GM20431 (cell line): Measurements from ENCODE around the gene LDB2.
"Not testable (repeated sequence)": the region's sequence is repeated elsewhere in the genome, so short reads cannot be mapped to it uniquely, and the experiment has no call there.

Source experiments
- in situ Hi-C: fragments of 300-500 bp; cut with MseI, MboI; formaldehyde crosslinking; loops from one replicate; pipeline ENCODE4 v1.15.0; 2020; ENCODE audit warnings: low sequenced_read_pairs; ENCODE audit not compliant: unreplicated experiment

Gene LDB2

DNA sequence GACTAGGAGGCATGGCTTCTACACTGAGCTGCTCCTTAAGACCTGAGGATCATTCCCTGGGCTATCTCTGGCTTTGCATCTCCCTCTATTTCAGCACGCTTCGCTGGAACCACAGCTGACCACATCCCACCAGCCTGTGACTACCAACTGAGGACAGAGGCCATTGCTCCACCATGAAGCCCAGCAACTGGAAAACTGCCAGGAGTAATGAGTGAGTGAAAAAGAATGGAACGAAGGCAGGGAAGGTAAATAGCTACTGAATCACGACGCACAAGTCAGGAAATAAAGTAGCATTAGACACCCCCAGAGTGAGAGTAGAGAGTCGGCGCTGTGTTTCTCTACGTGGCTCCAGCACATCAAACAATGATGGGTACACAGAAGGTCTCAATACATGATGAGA is 314.7 kb downstream of the LDB2 start:
- in situ Hi-C loops: no loop called here

DNA sequence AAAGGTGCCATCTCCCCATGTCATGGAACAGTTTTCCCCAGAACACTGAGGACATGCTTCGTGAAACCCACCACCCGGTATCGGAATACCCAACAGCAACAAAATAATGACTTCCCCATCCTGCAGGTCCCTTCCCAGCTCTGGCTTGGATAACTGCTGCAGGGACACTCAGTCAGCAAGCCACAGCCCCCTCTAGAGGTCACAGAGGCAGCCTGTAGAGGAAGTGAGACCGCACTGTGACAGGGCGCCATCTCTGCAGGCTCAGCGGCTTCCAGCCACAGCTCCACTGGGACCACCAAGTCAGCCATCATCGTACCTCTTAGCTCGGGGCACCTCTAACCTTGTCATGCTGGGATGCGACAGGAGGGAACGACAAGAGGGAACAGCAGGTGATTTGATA is 315.9 kb downstream of the LDB2 start:
- in situ Hi-C loops: no loop called here

DNA sequence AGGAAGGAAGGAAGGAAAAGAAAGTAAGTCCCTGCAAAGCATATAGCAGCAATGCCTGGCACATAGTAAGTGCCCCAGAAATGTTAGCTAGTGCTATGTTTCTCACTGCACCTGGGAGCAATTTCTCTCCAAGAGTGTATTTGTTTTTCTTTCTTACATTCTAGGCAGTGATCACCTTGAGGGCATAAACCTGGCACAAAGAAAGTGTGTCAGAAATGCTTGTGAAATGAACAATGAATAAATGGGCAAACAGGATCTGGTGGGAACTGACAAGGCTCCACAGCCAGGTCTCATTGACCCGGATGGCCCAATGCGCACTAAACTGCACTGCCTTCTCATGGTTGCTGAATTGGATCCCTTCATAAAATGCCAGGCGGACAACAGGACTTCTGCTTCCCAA is 316.4 kb downstream of the LDB2 start:
- in situ Hi-C loops: no loop called here

DNA sequence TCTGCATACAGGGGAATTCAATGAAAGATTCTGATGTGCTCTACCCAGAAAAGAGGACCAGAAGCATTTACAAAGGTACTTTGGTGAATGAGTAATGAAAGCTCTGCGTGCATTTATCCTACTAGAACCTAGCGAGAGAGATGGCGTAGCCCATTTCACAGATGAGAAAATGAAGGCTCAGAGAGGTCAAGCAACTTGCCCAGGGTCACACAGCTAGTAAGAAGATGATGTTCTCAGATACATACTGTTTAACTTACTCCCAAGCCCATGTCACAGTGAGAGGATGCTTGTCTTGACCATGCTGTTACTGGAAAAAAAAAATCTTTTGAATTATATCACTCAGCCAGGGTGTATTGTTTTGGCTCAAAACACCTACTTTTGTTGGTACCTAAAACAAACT is 317.3 kb downstream of the LDB2 start:
- in situ Hi-C loops: no loop called here

DNA sequence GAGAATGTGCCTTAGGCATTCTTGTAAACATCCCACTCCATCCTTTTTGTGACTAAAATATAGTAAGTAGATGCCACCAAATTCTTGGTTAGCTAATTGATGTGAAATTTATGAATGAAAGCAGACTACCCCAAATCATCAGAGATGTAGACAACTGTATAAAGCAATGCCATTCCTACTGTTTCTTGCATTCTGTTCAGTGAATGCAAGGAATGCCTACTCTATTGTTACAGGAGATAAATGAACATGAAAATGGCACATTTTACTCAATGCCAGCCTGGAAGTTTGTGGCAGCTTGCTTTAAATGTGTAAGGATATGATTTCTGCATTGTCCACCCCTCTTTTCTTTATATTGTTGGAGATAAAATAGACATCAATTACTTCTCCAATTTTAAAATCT is 317.9 kb downstream of the LDB2 start:
- in situ Hi-C loops: no loop called here

DNA sequence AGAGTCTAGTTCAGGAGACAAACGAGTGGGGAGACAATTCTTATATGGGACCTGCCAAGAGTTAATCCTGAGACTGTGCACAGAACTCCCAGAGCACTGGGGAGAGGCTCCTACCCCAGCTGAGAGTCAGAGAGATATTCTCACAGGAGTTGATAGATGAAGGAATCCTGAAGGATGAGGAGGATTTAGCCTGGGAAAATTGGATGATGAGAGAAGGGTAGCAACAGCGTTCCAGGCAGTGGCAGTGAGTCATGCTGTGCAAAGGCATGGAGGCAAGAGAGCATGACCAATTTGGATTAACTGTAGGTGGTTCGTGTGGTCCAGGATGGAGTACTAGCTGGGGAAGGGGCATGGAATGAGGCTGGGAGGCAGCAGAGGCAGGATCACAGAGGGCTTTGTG is 318.6 kb downstream of the LDB2 start:
- in situ Hi-C loops: no loop called here

DNA sequence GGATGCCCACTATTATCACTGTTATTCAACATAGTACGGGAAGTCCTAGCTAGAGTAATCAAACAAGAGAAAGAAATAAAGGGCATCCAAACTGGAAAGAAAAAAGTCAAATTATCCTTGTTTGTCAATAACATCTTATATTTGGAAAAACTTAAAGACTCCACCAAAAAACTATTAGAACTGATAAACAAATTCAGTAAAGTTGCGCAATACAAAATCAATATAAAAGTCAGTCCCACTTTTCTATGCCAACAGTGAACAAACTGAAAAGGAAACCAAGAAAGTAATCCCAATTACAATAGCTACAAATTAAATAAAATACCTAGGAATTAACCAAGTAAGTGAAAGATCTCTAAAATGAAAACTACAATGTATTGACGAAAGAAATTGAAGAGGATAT is 321.3 kb downstream of the LDB2 start:
- in situ Hi-C loops: no loop called here

DNA sequence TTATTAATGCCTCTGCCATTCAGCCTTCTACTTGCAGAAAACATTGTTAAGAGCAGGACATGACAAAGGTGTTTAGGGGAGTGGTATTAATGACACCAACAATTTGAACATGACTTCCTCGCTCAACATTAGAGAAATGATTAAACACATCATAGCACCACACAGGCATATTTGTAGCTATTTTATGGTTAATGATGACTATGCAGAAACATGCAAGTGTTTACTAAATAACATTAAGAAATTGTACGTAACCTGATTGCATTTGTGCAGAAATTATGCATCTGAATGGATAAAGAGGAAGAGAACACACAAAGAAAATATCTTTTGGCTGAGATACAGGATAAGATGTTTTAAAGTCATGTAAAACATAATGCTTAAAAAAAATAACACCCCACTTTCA is 323.5 kb downstream of the LDB2 start:
- in situ Hi-C loops: no loop called here

DNA sequence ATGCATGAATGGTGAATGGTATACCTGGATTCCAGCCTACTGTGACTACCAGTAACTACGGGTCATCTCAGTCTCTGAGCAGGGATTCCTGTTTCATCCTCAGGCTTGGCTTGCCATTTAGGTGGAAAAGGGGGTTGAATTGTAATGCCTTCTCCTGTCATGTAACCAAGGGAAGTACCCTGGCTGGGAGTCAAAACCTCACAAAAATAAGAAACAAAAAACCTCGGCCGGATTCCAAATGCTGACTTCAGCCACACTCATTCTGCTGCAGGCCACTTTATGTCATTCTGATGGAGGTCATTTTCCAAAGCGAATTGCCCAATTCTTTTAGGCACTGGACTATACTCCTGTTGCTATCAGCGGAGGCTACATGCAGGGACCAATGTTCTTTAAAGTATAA is 324.7 kb downstream of the LDB2 start:
- in situ Hi-C loops: no loop called here

DNA sequence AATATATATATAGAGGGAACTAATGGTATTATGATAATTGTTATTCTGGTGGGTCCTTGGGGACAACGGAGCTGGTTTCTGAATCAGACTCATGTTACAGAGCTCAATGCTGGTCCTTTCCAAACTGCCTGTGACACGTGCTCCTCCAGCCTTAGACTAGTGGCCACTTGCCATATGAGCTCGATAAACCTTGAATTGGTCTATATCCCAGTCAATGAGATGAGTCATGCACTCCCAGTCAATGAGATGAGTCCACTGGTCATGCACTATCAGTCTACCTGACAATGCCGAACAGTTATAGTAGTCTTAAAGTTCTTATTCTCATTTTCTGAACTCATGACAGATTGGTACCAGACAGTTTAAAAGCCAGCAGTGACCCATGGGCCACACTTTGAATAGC is 325.2 kb downstream of the LDB2 start:
- in situ Hi-C loops: no loop called here

DNA sequence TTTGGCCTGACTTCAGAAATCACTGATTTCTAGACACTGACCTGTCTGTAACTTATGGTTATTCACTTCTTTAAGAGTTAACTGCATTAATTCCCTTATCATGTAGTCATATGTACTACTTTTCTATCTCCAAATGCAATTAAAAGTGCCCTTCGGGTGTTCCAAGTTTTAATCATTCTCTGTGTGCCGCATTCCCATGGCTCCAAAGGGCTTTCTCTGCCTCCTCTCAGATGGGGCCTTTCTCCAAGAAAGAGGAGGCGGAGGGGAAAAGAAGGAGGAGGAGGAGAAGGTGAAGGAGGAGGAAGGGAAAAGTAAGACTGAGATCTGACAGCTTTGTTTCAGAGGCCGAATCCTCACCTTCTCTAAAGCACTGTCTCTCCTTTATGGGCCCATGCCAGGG is 325.8 kb downstream of the LDB2 start:
- in situ Hi-C loops: no loop called here

DNA sequence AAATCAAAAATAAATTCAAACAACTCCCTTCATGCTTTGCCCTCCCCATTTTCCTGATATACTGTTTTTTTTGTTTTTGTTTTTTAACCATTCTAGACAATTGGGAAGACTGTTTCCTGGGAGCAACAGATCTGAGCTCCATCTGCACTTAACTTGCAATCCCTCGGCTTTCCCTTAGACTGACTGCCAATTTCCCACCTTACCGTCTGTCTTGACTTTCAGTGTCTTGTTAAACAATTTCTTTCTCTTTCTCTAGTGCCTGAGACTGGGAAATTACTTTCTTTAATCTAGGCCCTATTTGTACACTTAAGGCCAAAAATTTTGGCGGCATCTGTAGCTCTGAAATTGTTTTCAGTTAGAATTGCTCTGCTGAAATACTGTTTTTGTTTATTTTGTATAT is 326.3 kb downstream of the LDB2 start:
- in situ Hi-C loops: no loop called here

DNA sequence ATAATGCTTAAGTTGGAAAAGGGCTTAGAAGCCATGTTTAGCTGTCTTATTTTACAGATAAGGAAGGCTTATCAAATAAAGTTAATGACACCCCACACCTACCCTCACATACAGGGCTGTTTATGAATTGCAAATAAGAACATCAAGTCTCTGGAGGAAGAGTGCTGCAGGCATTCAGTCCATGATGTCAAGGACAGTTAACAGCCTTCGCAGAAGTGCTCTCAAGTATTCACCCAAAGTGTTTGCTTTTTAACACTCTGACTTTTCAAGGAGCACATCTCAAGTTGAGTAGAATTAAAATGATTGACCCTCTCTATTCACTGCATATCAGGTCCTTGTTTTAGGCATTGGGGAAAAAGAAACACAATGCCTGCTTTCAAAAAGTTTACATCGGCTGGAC is 328.7 kb downstream of the LDB2 start:
- in situ Hi-C loops: no loop called here

DNA sequence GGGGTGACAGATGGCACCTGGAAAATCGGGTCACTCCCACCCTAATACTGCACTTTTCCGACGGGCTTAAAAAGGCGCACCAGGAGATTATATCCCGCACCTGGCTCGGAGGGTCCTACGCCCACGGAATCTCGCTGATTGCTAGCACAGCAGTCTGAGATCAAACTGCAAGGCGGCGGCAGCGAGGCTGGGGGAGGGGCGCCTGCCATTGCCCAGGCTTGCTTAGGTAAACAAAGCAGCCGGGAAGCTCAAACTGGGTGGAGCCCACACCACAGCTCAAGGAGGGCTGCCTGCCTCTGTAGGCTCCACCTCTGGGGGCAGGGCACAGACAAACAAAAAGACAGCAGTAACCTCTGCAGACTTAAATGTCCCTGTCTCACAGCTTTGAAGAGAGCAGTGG is 341.1 kb downstream of the LDB2 start:
- in situ Hi-C loops: not testable (repeated sequence)

DNA sequence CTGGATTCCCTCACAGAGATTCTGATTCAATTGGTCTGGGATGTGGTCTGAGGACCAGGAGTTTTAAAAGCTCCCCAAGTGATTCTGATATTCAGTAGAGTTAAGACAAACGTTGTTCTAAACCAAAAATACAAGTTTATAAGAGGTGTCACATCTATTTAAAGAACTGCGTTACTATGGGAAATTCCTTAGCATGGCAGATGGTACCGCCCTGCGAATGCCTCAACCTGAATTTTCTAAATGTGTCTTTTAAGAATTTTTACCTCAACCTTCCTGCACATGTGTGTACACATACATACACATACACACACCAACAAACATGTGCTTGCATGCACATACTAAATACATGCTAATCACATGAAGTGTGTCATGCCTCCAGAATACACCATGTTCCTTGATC is 343.3 kb downstream of the LDB2 start:
- in situ Hi-C loops: no loop called here

DNA sequence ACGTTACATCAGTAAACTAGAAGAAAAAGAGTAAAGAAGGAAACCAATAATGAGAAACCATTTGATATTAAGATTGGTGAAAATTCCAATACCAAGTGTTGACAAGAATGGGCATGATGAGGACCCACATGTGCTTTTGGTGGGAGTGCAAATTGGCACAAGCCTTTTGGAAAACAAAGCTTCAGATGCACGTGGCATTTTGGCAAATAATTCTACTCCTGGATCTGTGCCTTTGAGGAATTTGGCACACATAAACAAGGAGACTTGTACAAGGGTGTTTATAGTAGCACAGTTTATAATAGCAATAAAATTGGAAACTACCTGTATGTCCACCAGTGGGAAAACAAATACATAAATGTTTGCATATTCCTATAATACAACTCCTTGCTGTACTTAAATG is 347.9 kb downstream of the LDB2 start:
- in situ Hi-C loops: no loop called here

DNA sequence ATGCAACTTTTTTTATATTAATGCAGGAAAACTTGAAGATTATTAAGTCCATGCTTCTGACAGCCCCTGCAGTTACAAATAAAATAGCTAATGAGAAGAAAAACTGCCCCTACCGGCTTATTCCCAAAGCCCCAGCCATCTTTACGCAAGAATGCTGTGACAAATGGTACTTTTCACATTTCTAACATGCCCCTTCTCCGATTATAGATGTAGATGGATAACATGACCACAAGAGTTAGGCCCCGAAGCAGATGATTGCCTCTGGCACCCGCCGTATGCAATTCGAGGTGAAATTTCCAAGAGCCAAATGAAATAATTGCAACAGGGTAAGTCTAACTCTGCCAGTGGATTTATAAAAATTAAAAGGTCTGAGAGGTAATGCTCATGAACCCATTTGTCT is 352.8 kb downstream of the LDB2 start:
- in situ Hi-C loops: no loop called here

DNA sequence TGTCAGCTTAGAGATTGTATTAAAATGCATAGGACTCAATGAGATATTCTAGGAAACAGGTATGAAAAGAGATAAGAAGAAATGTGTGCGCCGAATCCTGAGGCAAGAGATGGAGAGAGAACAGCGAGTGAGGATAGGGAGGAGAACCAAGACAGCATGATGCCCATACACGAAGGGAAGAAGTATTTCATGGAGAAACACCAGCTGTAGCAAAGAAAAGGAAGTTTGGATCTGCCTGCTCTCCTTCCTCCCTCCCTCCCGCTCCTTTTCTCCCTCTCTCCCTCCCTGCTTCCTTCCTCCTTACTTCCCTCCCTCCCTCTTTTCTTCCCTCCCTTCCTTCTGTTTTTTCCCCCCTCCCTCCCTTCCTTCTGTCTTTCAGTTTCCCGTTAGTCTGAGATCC is 353.6 kb downstream of the LDB2 start:
- in situ Hi-C loops: no loop called here

DNA sequence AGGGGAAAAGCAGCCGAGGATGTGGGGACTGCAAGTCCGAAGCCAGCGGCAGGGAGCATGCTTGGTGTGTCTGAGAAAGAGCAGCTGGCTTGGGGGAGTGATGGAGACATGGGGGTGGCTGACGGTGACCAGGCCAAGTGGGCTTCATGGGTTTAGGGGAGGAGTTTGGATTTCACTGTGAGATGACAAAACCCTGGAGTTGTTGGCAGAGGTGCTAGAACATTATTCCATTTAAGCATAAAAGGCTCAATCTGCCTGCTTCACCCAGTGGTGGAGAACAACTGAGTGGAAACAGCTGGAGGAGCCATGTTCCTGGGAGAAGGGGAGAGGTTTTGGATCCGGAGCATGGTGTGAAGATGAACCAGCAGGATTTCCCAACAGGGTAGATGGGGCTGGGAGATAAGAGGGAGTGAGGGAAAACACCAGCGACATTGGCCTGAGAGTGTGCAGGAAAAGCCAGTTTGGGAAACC is 354.2 kb downstream of the LDB2 start:
- in situ Hi-C loops: no loop called here

DNA sequence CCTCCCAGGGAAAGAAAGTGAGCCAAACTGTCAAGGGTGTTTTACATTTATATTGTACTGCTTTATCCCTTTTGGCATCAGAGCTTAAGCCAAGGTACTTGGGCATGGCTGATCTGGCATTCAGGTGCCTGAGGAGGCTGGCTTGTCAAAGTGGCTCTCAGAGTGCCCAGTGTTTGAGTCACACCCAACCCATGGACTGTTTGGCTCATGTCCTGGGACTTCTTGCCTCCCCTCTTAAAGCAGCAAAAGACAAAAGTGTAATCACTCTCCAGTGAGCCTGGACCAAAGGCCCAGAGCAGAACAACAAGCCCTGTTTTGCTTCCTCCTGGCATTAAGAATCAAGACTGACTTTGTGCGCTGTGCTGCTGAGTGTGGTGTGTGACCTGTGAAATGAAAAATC is 360.5 kb downstream of the LDB2 start:
- in situ Hi-C loops: no loop called here

DNA sequence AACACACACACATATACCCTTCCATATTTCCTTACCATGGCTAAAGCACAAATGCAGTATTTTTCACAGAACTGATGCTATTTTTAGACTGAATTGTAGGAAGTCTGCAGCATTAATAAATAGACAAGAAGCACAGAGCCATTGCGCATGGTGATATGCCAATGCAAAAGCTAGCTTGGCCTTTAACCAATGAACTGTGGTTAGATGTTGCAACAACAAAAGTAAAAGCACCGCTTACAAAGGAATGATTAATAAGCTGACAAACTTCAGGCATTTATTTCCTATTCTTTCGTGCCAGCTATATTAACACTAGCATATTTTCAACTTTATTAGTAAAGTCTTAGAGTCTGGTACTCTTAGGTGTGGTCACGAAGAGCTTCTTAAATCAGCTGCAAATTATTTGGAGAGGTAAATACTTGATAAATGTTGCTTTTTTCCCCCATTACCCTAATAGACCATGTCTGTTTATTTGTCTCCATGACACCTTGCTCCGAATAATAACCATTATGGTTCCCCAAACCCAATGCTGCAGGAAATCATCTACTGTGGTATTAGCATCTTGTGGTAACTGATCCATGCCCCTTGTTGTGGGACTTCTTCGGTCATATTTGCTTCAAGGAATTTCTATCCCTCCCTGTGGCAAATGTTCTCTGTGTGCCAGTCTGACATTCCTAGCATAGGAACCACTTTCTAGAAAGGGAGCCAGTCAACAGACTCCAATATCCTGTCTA is 366.0 kb downstream of the LDB2 start:
- in situ Hi-C loops: no loop called here
